Measurements from ENCODE around the gene ACTR10.

The ACTR10 gene

DNA sequence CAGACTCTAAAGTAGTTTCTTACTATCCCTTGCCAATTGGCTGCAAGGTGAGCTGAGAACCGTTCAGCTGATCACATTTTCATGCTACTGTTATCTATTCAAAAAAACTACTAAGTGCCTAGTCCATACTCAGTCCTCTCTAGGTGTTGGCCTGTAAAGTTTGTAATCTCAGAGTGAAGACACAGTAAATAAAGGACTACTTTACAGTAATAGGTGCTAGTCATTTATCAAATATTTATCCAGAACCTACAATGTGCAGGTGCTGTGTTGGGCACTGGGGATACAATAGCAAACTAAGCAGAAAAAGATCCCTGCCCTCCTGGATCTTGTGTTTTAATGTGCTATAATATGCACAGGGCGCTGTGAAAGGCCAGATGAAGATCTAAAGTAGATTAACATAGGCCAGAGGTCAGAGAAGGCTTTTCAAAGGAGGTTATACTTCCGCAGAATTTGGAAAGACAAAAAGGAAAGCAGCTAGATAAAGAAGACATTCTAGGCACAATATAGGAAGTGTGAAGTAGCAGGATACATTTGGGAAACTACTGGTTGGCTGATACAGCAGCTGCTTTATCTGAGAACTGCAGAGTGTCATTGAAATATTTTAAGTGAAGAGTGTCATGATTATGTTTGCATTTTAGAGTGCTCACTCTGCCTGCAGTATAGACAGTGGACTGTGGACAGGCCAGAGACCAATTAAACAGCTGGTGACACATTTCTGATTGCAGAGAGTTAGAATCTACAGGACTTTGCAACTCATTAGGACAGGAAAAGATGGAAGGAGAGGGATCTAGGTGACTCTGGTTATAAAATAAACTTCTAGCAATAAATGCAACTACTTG, 8.0 kb upstream of the ACTR10 start:
- H3K4me3 ChIP-seq (ENCODE audit: control insufficient read depth, low read depth, low read length), result no peak overlapping the region
- DNase-seq (ENCODE audit: low read depth), result no peak
- TF ChIP-seq, protein P1, sequence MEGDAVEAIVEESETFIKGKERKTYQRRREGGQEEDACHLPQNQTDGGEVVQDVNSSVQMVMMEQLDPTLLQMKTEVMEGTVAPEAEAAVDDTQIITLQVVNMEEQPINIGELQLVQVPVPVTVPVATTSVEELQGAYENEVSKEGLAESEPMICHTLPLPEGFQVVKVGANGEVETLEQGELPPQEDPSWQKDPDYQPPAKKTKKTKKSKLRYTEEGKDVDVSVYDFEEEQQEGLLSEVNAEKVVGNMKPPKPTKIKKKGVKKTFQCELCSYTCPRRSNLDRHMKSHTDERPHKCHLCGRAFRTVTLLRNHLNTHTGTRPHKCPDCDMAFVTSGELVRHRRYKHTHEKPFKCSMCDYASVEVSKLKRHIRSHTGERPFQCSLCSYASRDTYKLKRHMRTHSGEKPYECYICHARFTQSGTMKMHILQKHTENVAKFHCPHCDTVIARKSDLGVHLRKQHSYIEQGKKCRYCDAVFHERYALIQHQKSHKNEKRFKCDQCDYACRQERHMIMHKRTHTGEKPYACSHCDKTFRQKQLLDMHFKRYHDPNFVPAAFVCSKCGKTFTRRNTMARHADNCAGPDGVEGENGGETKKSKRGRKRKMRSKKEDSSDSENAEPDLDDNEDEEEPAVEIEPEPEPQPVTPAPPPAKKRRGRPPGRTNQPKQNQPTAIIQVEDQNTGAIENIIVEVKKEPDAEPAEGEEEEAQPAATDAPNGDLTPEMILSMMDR (IDR thresholded peaks at IDR 0.05; ENCODE audit: control insufficient read depth, insufficient read depth, low read depth, low read length, missing control alignments), result no peak

DNA sequence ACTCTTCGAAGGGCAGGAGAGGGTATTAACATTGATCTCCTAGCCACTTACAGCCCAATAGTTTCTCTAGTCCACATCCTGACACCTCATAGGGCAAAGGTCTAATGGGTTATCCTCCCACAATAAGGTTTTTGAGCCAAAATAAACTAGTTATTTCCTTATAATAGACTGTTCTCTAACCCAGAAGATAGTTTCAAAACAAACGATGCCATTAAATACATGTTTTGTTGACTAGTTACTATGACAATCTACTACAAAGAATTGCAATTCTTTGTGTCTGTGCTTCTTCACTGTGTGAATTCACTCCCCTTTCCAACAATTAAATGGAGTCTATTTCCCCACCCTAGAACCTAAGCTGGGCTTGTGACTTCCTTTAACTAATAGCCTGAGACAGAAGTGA, 6.4 kb upstream of the ACTR10 start:
- TF ChIP-seq, protein P1 (IDR thresholded peaks at IDR 0.05; ENCODE audit: control insufficient read depth, insufficient read depth, low read depth, low read length, missing control alignments), result no peak
- H3K4me3 ChIP-seq (ENCODE audit: control insufficient read depth, low read depth, low read length), result no peak overlapping the region
- DNase-seq (ENCODE audit: low read depth), result no peak

DNA sequence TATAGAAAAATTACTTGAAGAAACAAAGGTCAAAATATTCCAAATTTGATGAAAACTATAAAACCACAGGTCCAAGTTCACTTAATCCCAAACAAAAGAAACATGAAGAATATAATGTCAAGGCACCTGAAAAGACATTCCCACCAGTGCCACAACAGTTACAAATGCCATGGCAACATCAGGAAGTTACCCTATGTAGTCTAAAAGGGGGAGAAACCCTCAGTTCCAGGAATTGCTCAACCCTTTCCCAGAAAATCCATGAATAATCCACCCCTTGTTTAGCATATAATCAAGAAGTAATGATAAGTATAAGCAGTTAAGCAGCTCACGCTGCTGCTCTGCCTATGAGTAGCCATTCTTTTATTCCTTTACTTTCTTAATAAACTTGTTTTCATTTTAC, 3.8 kb upstream of the ACTR10 start:
- no peak for DNase-seq (ENCODE audit: low read depth)
- TF ChIP-seq, protein P1 (IDR thresholded peaks at IDR 0.05; ENCODE audit: control insufficient read depth, insufficient read depth, low read depth, low read length, missing control alignments), result no peak
- no peak overlapping the region for H3K4me3 ChIP-seq (ENCODE audit: control insufficient read depth, low read depth, low read length)

DNA sequence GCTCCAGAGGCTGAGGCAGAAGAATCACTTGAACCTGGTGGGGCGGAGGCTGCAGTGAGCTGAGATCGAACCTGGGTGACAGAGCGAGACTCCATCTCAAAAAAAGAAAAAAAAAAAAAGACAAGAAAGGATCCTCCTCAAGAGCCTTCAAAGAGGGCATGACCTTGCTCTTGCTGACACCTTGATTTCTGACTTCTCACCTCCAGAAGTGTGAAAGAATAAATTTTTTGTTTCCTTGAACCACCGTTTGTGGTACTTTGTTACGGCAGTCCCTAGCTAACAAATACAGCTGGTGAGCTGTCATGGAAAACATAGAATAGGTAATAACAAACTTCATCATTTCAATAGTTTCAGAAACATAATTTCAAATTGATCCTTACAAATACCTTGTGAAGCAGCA, 1.9 kb upstream of the ACTR10 start:
- no peak for DNase-seq (ENCODE audit: low read depth)

DNA sequence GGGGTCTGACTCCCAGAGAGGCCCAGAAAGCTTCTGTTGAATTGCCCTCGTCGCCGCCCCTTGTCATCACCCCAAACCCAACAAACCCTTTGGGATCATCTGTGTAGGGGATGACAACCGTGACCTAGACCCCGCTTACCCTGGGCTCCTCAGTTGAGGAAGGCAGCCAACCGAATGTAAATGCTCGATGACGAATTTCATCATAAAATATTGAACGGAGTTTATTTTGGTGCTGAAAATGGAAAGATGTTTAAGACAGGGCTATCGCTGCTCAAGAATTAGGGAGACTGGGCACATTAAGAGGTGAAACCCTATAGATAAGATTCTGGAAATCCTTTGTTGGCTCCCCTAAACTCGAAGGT, 512 bp downstream of the ACTR10 start:
- peak overlapping the region; percentile 85 for H3K4me3 ChIP-seq (ENCODE audit: control insufficient read depth, low read depth, low read length)
- TF ChIP-seq, protein P1 (IDR thresholded peaks at IDR 0.05; ENCODE audit: control insufficient read depth, insufficient read depth, low read depth, low read length, missing control alignments), result no peak
- DNase-seq (ENCODE audit: low read depth), result no peak

More for the DNA sequence above, 1.9 kb upstream of the ACTR10 start:
- TF ChIP-seq, protein P1 (IDR thresholded peaks at IDR 0.05; ENCODE audit: control insufficient read depth, insufficient read depth, low read depth, low read length, missing control alignments), result no peak
- H3K4me3 ChIP-seq (ENCODE audit: control insufficient read depth, low read depth, low read length), result no peak overlapping the region

DNA sequence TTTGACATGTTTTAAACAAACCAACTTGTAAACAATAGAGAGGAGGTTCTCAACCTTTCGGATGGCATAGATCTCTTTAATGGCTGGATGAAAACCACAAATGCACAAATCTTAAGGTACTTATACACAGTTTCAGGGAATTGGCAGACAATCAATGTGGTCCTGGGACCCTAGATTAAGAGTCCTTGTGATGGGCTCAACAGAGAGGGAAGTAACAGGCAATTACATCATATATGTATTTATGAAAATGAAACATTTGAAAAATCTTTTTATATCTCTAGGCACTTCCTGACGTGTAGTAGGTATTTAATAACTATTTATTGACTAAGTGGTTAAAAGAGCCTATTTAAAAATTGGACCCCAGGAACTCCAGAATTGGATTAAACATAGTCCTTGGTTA, 897 bp downstream of the ACTR10 start:
- TF ChIP-seq, protein P1 (IDR thresholded peaks at IDR 0.05; ENCODE audit: control insufficient read depth, insufficient read depth, low read depth, low read length, missing control alignments), result no peak
- H3K4me3 ChIP-seq (ENCODE audit: control insufficient read depth, low read depth, low read length), result peak overlapping the region; percentile 85
- DNase-seq (ENCODE audit: low read depth), result no peak
